Parathyroid adenoma (tissue), 2 donors: ENCODE measurements around the gene SCG5.

Experiments used
- H2AFZ ChIP-seq: fragments of 300-600 bp; sonication (generic); one replicate; pipeline ENCODE4 v1.7.0; 2017; ENCODE audit warnings: antibody characterized with exemption, mild to moderate bottlenecking
- H3K27ac ChIP-seq: fragments of 300-600 bp; sonication (generic); one replicate; pipeline ENCODE4 v1.7.0; 2017
- H3K27me3 ChIP-seq: fragments of 300-600 bp; sonication (generic); one replicate; pipeline ENCODE4 v1.7.0; 2017; ENCODE audit warnings: low read length; ENCODE audit not compliant: control insufficient read depth, insufficient read depth
- H3K36me3 ChIP-seq: fragments of 300-600 bp; sonication (generic); one replicate; pipeline ENCODE4 v1.7.0; 2017; ENCODE audit warnings: low read length; ENCODE audit not compliant: control insufficient read depth, insufficient read depth
- H3K4me1 ChIP-seq: fragments of 300-600 bp; sonication (generic); one replicate; pipeline ENCODE4 v1.7.0; 2017; ENCODE audit warnings: control low read depth
- H3K4me2 ChIP-seq: fragments of 300-600 bp; sonication (generic); one replicate; pipeline ENCODE4 v1.7.0; 2017; ENCODE audit warnings: low read length
- H3K4me3 ChIP-seq: fragments of 300-600 bp; sonication (generic); one replicate; pipeline ENCODE4 v1.7.0; 2017; ENCODE audit warnings: low read depth, low read length
- H3K79me2 ChIP-seq: fragments of 300-600 bp; sonication (generic); one replicate; pipeline ENCODE4 v1.7.0; 2017; ENCODE audit warnings: control low read depth
- H3K9ac ChIP-seq: fragments of 300-600 bp; sonication (generic); one replicate; pipeline ENCODE4 v1.7.0; 2017; ENCODE audit warnings: mild to moderate bottlenecking
- H3K9me3 ChIP-seq: fragments of 300-600 bp; sonication (generic); one replicate; pipeline ENCODE4 v1.7.0; 2017; ENCODE audit warnings: low read length; ENCODE audit not compliant: control insufficient read depth
- CTCF ChIP-seq: fragments of 300-600 bp; sonication (generic); IDR thresholded peaks from one replicate; pipeline ENCODE4 v1.7.0; 2017; ENCODE audit warnings: antibody characterized with exemption, mild to moderate bottlenecking
- donor health status: primary hyperparathyroidism.

Gene SCG5

DNA sequence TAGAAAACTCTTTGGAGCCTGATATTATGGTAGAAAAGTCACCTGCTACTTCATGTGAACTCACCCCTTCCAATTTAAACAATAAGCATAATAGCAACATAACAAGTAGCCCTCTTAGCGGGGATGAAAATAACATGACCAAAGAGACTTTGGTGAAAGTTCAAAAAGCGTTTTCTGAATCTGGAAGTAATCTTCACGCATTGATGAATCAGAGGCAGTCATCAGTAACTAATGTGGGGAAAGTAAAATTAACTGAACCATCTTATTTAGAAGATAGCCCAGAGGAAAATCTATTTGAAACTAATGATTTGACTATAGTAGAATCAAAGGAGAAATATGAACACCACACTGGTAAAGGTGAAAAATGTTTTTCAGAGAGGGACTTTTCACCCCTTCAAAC lies 5.1 kb upstream of the SCG5 start:
- H2AFZ ChIP-seq, result peak overlapping the region; percentile 1
- no peak for TF ChIP-seq CTCF
- no peak overlapping the region for H3K27ac ChIP-seq
- H3K4me3 ChIP-seq, result no peak overlapping the region
- H3K36me3 ChIP-seq, result no peaks in the 10 kb centered on the region
- H3K9me3 ChIP-seq, result no peaks in the 10 kb centered on the region
- H3K4me2 ChIP-seq, result no peak overlapping the region
- H3K27me3 ChIP-seq, result no peaks in the 10 kb centered on the region
- H3K79me2 ChIP-seq, result no peaks in the 10 kb centered on the region
- H3K4me1 ChIP-seq, result peaks cover 4% of the 10 kb centered on the region
- no peak overlapping the region for H3K9ac ChIP-seq

- no peak overlapping the region for H2AFZ ChIP-seq
- H3K79me2 ChIP-seq, result no peaks in the 10 kb centered on the region
- no peak overlapping the region for H3K4me3 ChIP-seq
- TF ChIP-seq CTCF, result no peak
- no peak overlapping the region for H3K27ac ChIP-seq
- peaks cover 4% of the 10 kb centered on the region for H3K4me1 ChIP-seq
- H3K27me3 ChIP-seq, result no peaks in the 10 kb centered on the region
- H3K9ac ChIP-seq, result no peak overlapping the region
- H3K36me3 ChIP-seq, result no peaks in the 10 kb centered on the region
- H3K9me3 ChIP-seq, result no peaks in the 10 kb centered on the region
- H3K4me2 ChIP-seq, result no peak overlapping the region
Measured at GRCh38 chr15:32636908-32637567, 4.5 kb upstream of the SCG5 start.

DNA sequence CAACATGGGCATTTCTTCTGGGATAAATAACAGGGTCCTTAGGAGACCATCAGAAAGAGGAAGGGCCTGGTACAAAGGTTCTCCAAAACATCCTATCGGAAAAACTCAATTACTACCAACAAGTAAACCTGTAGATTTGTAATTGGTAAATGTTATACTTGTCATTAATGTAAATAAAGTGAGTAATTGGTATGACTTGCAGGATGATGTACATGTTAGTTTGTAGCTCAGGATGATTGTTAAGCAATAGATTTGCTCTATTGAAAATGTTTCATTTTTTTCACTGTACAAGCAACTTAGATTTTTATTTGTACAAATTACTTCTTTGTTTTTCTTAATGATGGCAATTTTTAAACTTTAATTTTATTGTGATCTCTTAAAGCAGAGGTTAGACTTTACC lies 3.8 kb upstream of the SCG5 start:
- Histone ChIP-seq H3K9me3 (no peaks in the 10 kb centered on the region), H3K4me3 (no peak overlapping the region), H3K79me2 (no peaks in the 10 kb centered on the region), H3K36me3 (no peaks in the 10 kb centered on the region), H3K27ac (no peak overlapping the region), H3K4me2 (no peak overlapping the region), H3K4me1 (peaks cover 4% of the 10 kb centered on the region), H2AFZ (no peak overlapping the region), H3K27me3 (no peaks in the 10 kb centered on the region), H3K9ac (no peak overlapping the region)
- TF ChIP-seq CTCF, result no peak

GRCh38 chr15:32642667-32643435 lies 1.3 kb downstream of the SCG5 start:
- H3K27ac ChIP-seq, result no peak overlapping the region
- no peak overlapping the region for H3K4me3 ChIP-seq
- TF ChIP-seq CTCF, result no peak
- no peaks in the 10 kb centered on the region for H3K4me1 ChIP-seq
- no peak overlapping the region for H2AFZ ChIP-seq
- H3K36me3 ChIP-seq, result no peaks in the 10 kb centered on the region
- no peak overlapping the region for H3K9ac ChIP-seq
- no peaks in the 10 kb centered on the region for H3K9me3 ChIP-seq
- H3K27me3 ChIP-seq, result no peaks in the 10 kb centered on the region
- H3K4me2 ChIP-seq, result no peak overlapping the region
- no peaks in the 10 kb centered on the region for H3K79me2 ChIP-seq
